ENCODE measurements around the gene ACOT8. TPM values are rescaled to one million over a fixed set of nuclear protein-coding genes. Genes with fewer than 3 reads are reported as not detected.

The ACOT8 gene
- total RNA-seq, 1 experiment from 2014 or later = 33.4 TPM

GRCh38 chr20:45890985-45891983, 34.1 kb upstream of the ACOT8 start, which contains the start of the genes CTSA and NEURL2:
CTSA (plus strand) TSS chr20:45891335; CDS start chr20:45891569, 234 bp downstream.
NEURL2 (minus strand) TSS chr20:45891208; CDS start chr20:45890991, 217 bp downstream.
- Histone ChIP-seq H3K79me2 (ENCODE audit: low read depth) (peaks cover 13% of the 10 kb centered on the region), H3K4me3 (peak within 1 kb of the TSS; percentile 82), H3K9me2 (ENCODE audit: insufficient read depth) (no peaks in the 10 kb centered on the region), H3K4me2 (peak within 1 kb of the TSS; percentile 98), H2AFZ (peak within 1 kb of the TSS; percentile 99), H3K36me3 (ENCODE audit: low read depth) (peaks cover 12% of the 10 kb centered on the region; the same call in 1 of the 2 replicates), H3K27ac (no peak within 1 kb of the TSS), H3K4me1 (replicated peaks; ENCODE audit: insufficient read depth) (peaks cover 14% of the 10 kb centered on the region; the same call in 1 of the 2 replicates), H3F3A (ENCODE audit: insufficient read depth, low read depth) (peaks cover 46% of the 10 kb centered on the region; the same call in 1 of the 2 replicates), H4K20me1 (ENCODE audit: insufficient read depth) (no peaks in the 10 kb centered on the region), H3K9me3 (ENCODE audit: insufficient read depth, low read depth) (no peaks in the 10 kb centered on the region), H3K27me3 (ENCODE audit: insufficient read depth, low read depth) (no peaks in the 10 kb centered on the region)
- peak; percentile 81 to 90 for DNase-seq
- ChIA-PET CTCF (interaction anchor here (1.0 kb wide), 1 partner anchor 13 kb away, joined by 3 read pairs; no protein-coding TSS in a partner anchor), POLR2A (ENCODE audit: unreplicated experiment) (interaction anchor here (0.6 kb wide), 1 partner anchor 42 kb away, joined by 8 read pairs; no protein-coding TSS in a partner anchor)
- intact Hi-C loops (cut with micrococcal nuclease; ENCODE audit: unreplicated experiment) = loop anchor here (5.0 kb wide), 1 partner anchor 74 kb away; no protein-coding TSS in a partner anchor
- BruUV-seq (replicated peaks) = no TSS peak
- TF ChIP-seq CTCF (conservative IDR thresholded peaks at IDR 0.05) (no peak; the same call in 1 of the 2 replicates), EZH2 (IDR thresholded peaks at IDR 0.05; ENCODE audit: low read depth) (no peak)

- intact Hi-C loops (cut with micrococcal nuclease; ENCODE audit: unreplicated experiment) = loop anchor here (5.0 kb wide), 1 partner anchor 73 kb away; no protein-coding TSS in a partner anchor
- Histone ChIP-seq H3K4me2 (peak overlapping the region; percentile 98), H4K20me1 (ENCODE audit: insufficient read depth) (no peaks in the 10 kb centered on the region), H3K4me1 (replicated peaks; ENCODE audit: insufficient read depth) (peaks cover 21% of the 10 kb centered on the region), H3K9me2 (ENCODE audit: insufficient read depth) (no peaks in the 10 kb centered on the region), H3K36me3 (ENCODE audit: low read depth) (peaks cover 12% of the 10 kb centered on the region; the same call in 1 of the 2 replicates), H3K79me2 (ENCODE audit: low read depth) (peaks cover 15% of the 10 kb centered on the region), H2AFZ (peak overlapping the region; percentile 99), H3F3A (ENCODE audit: insufficient read depth, low read depth) (peaks cover 44% of the 10 kb centered on the region), H3K27ac (no peak overlapping the region), H3K27me3 (ENCODE audit: insufficient read depth, low read depth) (no peaks in the 10 kb centered on the region), H3K9me3 (ENCODE audit: insufficient read depth, low read depth) (no peaks in the 10 kb centered on the region), H3K4me3 (peak overlapping the region; percentile 82)
- BruUV-seq (replicated peaks) = no TSS peak
- CTCF ChIA-PET = interaction anchor here (1.0 kb wide), 1 partner anchor 14 kb away, joined by 3 read pairs; no protein-coding TSS in a partner anchor
- TF ChIP-seq EZH2 (IDR thresholded peaks at IDR 0.05; ENCODE audit: low read depth) = no peak
- TF ChIP-seq CTCF (conservative IDR thresholded peaks at IDR 0.05) = no peak
- DNase-seq = no peak
- POLR2A ChIA-PET (ENCODE audit: unreplicated experiment) = interaction anchor here (0.6 kb wide), 2 partner anchors 71 to 103 kb away, joined by 5 to 11 read pairs; no protein-coding TSS in a partner anchor
Observed at GRCh38 chr20:45890077-45890984, 33.1 kb upstream of the ACOT8 start.

Measured in PC-9 (cell line).